ENCODE measurements around the gene ANKS1A. TPM values are rescaled to one million over a fixed set of nuclear protein-coding genes. Genes with fewer than 3 reads are reported as not detected.

The ANKS1A gene
- total and polyA plus RNA-seq, 9 donors = 16.0 to 45.0 (median 27.3) TPM

- no peaks in the 10 kb centered on the region for H3K36me3 ChIP-seq
- intact Hi-C loops (cut with DNase I) = no loop called here
- H3K9me3 ChIP-seq = no peaks in the 10 kb centered on the region
- H3K27ac ChIP-seq = no peak overlapping the region
- H3K4me3 ChIP-seq = no peak overlapping the region
- TF ChIP-seq EP300 (IDR thresholded peaks at IDR 0.05) = no peak
- TF ChIP-seq POLR2A (IDR thresholded peaks at IDR 0.05) = no peak
- DNase-seq = no peak
- 96 to 98% (median 96%) methylated on average over 9 of the region's 9 CpGs for WGBS, 3 donors
- H3K4me1 ChIP-seq (ENCODE audit: insufficient read depth) = no peaks in the 10 kb centered on the region
- H3K27me3 ChIP-seq = no peaks in the 10 kb centered on the region
Observed at GRCh38 chr6:35061102-35061615, 172.1 kb downstream of the ANKS1A start.

DNA sequence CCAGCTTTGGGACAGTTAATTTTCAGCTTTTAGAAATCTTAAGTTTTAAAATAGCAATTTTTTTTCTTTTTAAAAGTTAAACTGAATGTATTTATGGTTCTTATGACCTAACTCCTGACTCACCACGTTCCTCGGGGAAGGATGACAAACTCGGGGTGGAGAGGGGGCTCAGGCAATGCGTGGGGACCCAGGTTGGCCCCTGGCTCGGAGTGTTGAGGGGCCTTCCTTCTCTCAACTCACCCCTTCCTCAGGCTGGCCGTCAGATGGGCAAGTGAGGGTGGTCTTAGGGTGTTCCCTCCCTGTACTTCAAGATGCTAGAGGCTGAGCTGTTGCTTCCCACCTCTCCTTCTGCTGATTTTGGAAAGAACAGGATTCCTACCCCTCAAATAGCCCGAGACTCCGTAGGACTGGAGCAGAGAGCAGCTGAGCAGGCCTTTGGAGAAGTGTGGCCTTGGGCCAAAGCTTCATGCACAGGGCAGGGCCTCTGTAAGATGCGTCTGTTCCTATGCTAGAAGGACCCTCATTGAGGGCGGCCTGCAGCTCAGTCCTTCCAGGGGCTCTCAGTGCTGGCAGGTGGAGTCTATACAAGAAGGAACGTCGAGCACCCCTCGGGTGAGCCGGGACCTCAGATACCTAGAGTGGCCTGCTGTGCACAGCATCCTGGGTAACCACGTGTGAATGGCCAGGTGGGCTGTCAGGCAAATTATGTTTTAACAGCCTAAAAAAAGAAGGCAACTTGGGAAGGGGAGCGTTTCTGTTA lies 172.8 kb downstream of the ANKS1A start:
- Histone ChIP-seq H3K4me1 (ENCODE audit: insufficient read depth) (no peaks in the 10 kb centered on the region), H3K27me3 (no peaks in the 10 kb centered on the region), H3K4me3 (no peak overlapping the region), H3K36me3 (no peaks in the 10 kb centered on the region), H3K27ac (no peak overlapping the region), H3K9me3 (no peaks in the 10 kb centered on the region)
- intact Hi-C loops (cut with DNase I) = no loop called here
- WGBS, 3 donors = 89 to 92% (median 89%) methylated on average over 16 of the region's 16 CpGs
- DNase-seq = no peak
- TF ChIP-seq CTCF (IDR thresholded peaks at IDR 0.05) (no peak), EP300 (IDR thresholded peaks at IDR 0.05) (no peak), POLR2A (IDR thresholded peaks at IDR 0.05) (no peak)

GRCh38 chr6:35062676-35063574 lies 173.9 kb downstream of the ANKS1A start:
- Histone ChIP-seq H3K4me3 (no peak overlapping the region), H3K36me3 (no peaks in the 10 kb centered on the region), H3K27ac (no peak overlapping the region), H3K4me1 (ENCODE audit: insufficient read depth) (no peaks in the 10 kb centered on the region), H3K27me3 (no peaks in the 10 kb centered on the region), H3K9me3 (no peaks in the 10 kb centered on the region)
- no peak for TF ChIP-seq EP300 (IDR thresholded peaks at IDR 0.05)
- no peak for TF ChIP-seq POLR2A (IDR thresholded peaks at IDR 0.05)
- no peak for TF ChIP-seq CTCF (IDR thresholded peaks at IDR 0.05)
- WGBS, 3 donors = 84 to 92% (median 88%) methylated on average over 14 of the region's 14 CpGs
- intact Hi-C loops (cut with DNase I) = no loop called here
- DNase-seq = no peak

- H3K4me3 ChIP-seq = no peak overlapping the region
- H3K27me3 ChIP-seq = no peaks in the 10 kb centered on the region
- no peaks in the 10 kb centered on the region for H3K4me1 ChIP-seq (ENCODE audit: insufficient read depth)
- no peak for TF ChIP-seq CTCF (IDR thresholded peaks at IDR 0.05)
- TF ChIP-seq EP300 (IDR thresholded peaks at IDR 0.05) = no peak
- no peak for TF ChIP-seq POLR2A (IDR thresholded peaks at IDR 0.05)
- DNase-seq = no peak
- H3K36me3 ChIP-seq = no peaks in the 10 kb centered on the region
- intact Hi-C loops (cut with DNase I) = no loop called here
- H3K9me3 ChIP-seq = no peaks in the 10 kb centered on the region
- no peak overlapping the region for H3K27ac ChIP-seq
- 75 to 77% (median 76%) methylated on average over 11 of the region's 11 CpGs for WGBS, 3 donors
Observed at GRCh38 chr6:35063701-35064280, 174.7 kb downstream of the ANKS1A start.

Measured in ovary (tissue), 9 donors.